Mammary epithelial cell (primary cell): Measurements from ENCODE around the gene KRT82.

Source experiments
- CTCF ChIP-seq, 2 donors: IDR thresholded peaks in 1 of 2; conservative IDR thresholded peaks in 1 of 2; 2 replicates each; pipeline ENCODE4 v1.5.1; 2011 to 2012; ENCODE audit warnings: inconsistent platforms in 2 of 2, low read length in 2 of 2, mild to moderate bottlenecking in 2 of 2, control low read depth in 1 of 2, low read depth in 1 of 2; ENCODE audit not compliant: insufficient read depth in 1 of 2; ENCODE audit errors: extremely low read depth in 1 of 2
- EZH2 ChIP-seq: IDR thresholded peaks from 2 replicates; pipeline ENCODE4 v1.6.1; 2012; ENCODE audit warnings: low read length, inconsistent platforms, borderline replicate concordance

- TF ChIP-seq CTCF (conservative IDR thresholded peaks at IDR 0.05 in 1 of 2, IDR thresholded peaks at IDR 0.05 in 1 of 2; ENCODE audit: extremely low read depth in 1 of 2, insufficient read depth in 1 of 2, low read depth in 1 of 2, low read length in 2 of 2) (no peak), EZH2 (no peak)
Measured at GRCh38 chr12:52432559-52433207, 26.5 kb upstream of the KRT82 start.
